H1 (cell line): ENCODE data around the gene CTNNA3. TPM values are rescaled to one million over a fixed set of nuclear protein-coding genes. Genes with fewer than 3 reads are reported as not detected.

Experiments used
- CTCF ChIA-PET: fragments of 300-600 bp; sonication (Branson Sonifier 250); formaldehyde crosslinking; loops from one replicate; lab custom pipeline; 2021; ENCODE audit not compliant: partially characterized antibody; lab: Charles Lee
- POLR2A ChIA-PET: fragments of 300-600 bp; sonication (Branson Sonifier 250); formaldehyde crosslinking; loops from one replicate; lab custom pipeline; 2021; ENCODE audit warnings: inconsistent platforms; ENCODE audit not compliant: partially characterized antibody; lab: Charles Lee
- DNase-seq, 2 experiments: peaks; one replicate each; pipeline versions ENCODE4 v3.0.0 to v3.0.0-alpha.2; 2010 to 2022; ENCODE audit warnings: low spot score in 2 of 2, low read depth in 1 of 2, mixed read lengths in 1 of 2
- FAIRE-seq: peaks from 2 replicates; lab custom pipeline; 2011; peaks lifted over from hg19 to GRCh38; lab: Jason Lieb, UNC
- H2AFZ ChIP-seq: 2 replicates; pipeline ENCODE4 v1.8.1; 2012; ENCODE audit warnings: low read length, inconsistent platforms
- H2AK5ac ChIP-seq: 2 replicates; pipeline ENCODE4 v1.6.1; 2013; ENCODE audit warnings: low read depth, low read length
- H2BK120ac ChIP-seq: replicated peaks from 2 replicates; pipeline ENCODE3; 2013; ENCODE audit warnings: low read depth, low read length, inconsistent platforms
- H2BK12ac ChIP-seq: 2 replicates; pipeline ENCODE4 v1.6.1; 2013; ENCODE audit warnings: low read depth, low read length
- H2BK15ac ChIP-seq: 2 replicates; pipeline ENCODE4 v1.6.1; 2013; ENCODE audit warnings: low read length
- H2BK20ac ChIP-seq: 2 replicates; pipeline ENCODE4 v1.6.1; 2013; ENCODE audit warnings: low read length
- H2BK5ac ChIP-seq: 2 replicates; pipeline ENCODE4 v1.6.1; 2013; ENCODE audit warnings: low read depth, low read length
- H3K14ac ChIP-seq: 2 replicates; pipeline ENCODE4 v1.6.1; 2013; ENCODE audit warnings: inconsistent platforms; ENCODE audit not compliant: insufficient read length
- H3K18ac ChIP-seq: 2 replicates; pipeline ENCODE4 v1.6.1; 2013; ENCODE audit warnings: low read length; ENCODE audit errors: extremely low read depth
- H3K23ac ChIP-seq: 2 replicates; pipeline ENCODE4 v1.6.1; 2013; ENCODE audit warnings: inconsistent platforms; ENCODE audit not compliant: insufficient read length
- H3K23me2 ChIP-seq: 2 replicates; pipeline ENCODE4 v1.6.1; 2013; ENCODE audit warnings: low read depth, low read length
- H3K27ac ChIP-seq: 2 replicates; pipeline ENCODE4 v1.6.1; 2011; ENCODE audit warnings: low read depth, low read length, inconsistent platforms
- H3K27me3 ChIP-seq, 4 experiments: replicated peaks in 1 of 4; 1 replicate in 1 of 4; 2 replicates in 3 of 4; pipeline versions ENCODE4 v1.6.1 to v1.8.1; 2011 to 2013; ENCODE audit warnings: low read length in 3 of 4, mild to moderate bottlenecking in 3 of 4, inconsistent platforms in 2 of 4, mixed read lengths in 2 of 4, moderate library complexity in 1 of 4; ENCODE audit not compliant: control insufficient read depth in 3 of 4, insufficient read depth in 3 of 4; ENCODE audit errors: extremely low read depth in 1 of 4
- H3K36me3 ChIP-seq, 4 experiments: 2 replicates each; pipeline versions ENCODE4 v1.6.1 to v1.8.1; 2011 to 2013; ENCODE audit warnings: mild to moderate bottlenecking in 4 of 4, low read length in 3 of 4, moderate library complexity in 2 of 4, control low read depth in 1 of 4, inconsistent platforms in 1 of 4; ENCODE audit not compliant: insufficient read depth in 4 of 4, control insufficient read depth in 2 of 4
- H3K4ac ChIP-seq: replicated peaks from 2 replicates; pipeline ENCODE3; 2013; ENCODE audit warnings: low read length, low read depth, mixed read lengths, inconsistent platforms; ENCODE audit not compliant: insufficient read length
- H3K4me1 ChIP-seq, 4 experiments: replicated peaks in 1 of 4; 1 replicate in 1 of 4; 2 replicates in 3 of 4; pipeline versions ENCODE4 v1.6.1 to v1.8.1; 2011 to 2013; ENCODE audit warnings: low read length in 3 of 4, inconsistent platforms in 2 of 4, mixed read lengths in 1 of 4; ENCODE audit not compliant: insufficient read depth in 4 of 4, control insufficient read depth in 3 of 4
- H3K4me2 ChIP-seq, 2 experiments: 2 replicates each; pipeline versions ENCODE4 v1.6.1 to v1.8.1; 2011 to 2013; ENCODE audit warnings: low read depth in 2 of 2, low read length in 2 of 2, control low read depth in 1 of 2, inconsistent platforms in 1 of 2, mild to moderate bottlenecking in 1 of 2; ENCODE audit not compliant: insufficient read depth in 1 of 2
- H3K4me3 ChIP-seq, 4 experiments: fragments of 200-600, 300-600 bp in 1 of 4; sonication (generic), shearing (Covaris generic), sonication (Bioruptor Twin) in 1 of 4; 2 replicates each; pipeline versions ENCODE4 v1.5.1 to v1.8.1; 2011 to 2016; ENCODE audit warnings: low read length in 4 of 4, low read depth in 3 of 4, control low read depth in 2 of 4, inconsistent platforms in 2 of 4, mild to moderate bottlenecking in 2 of 4, mixed read lengths in 1 of 4, moderate library complexity in 1 of 4; ENCODE audit not compliant: insufficient read depth in 2 of 4; ENCODE audit errors: extremely low read depth in 1 of 4
- H3K56ac ChIP-seq: replicated peaks from 2 replicates; pipeline ENCODE3; 2013; ENCODE audit warnings: low read depth, mild to moderate bottlenecking, mixed read lengths, low read length, inconsistent platforms; ENCODE audit not compliant: insufficient read length
- H3K79me1 ChIP-seq: 2 replicates; pipeline ENCODE4 v1.6.1; 2013; ENCODE audit warnings: low read depth, low read length, control low read depth
- H3K79me2 ChIP-seq, 2 experiments: 2 replicates each; pipeline versions ENCODE4 v1.6.1 to v1.8.1; 2012 to 2013; ENCODE audit warnings: low read length in 2 of 2, mild to moderate bottlenecking in 2 of 2, inconsistent platforms in 1 of 2; ENCODE audit not compliant: insufficient read depth in 2 of 2, control insufficient read depth in 1 of 2
- H3K9ac ChIP-seq, 4 experiments: replicated peaks in 1 of 4; 1 replicate in 1 of 4; 2 replicates in 3 of 4; pipeline versions ENCODE4 v1.6.1 to v1.8.1; 2011 to 2013; ENCODE audit warnings: low read depth in 3 of 4, low read length in 3 of 4, control low read depth in 2 of 4, mild to moderate bottlenecking in 2 of 4, moderate library complexity in 2 of 4, inconsistent platforms in 1 of 4; ENCODE audit errors: extremely low read depth in 1 of 4
- H3K9me3 ChIP-seq, 2 experiments: 2 replicates each; pipeline versions ENCODE4 v1.6.1 to v1.8.1; 2012 to 2013; ENCODE audit warnings: mild to moderate bottlenecking in 2 of 2, moderate library complexity in 2 of 2, control low read depth in 1 of 2, inconsistent platforms in 1 of 2, low read depth in 1 of 2, low read length in 1 of 2, mixed read lengths in 1 of 2; ENCODE audit not compliant: insufficient read depth in 2 of 2
- H4K20me1 ChIP-seq, 2 experiments: replicated peaks in 1 of 2; 2 replicates each; pipeline versions ENCODE3 to v1.8.1; 2011 to 2013; ENCODE audit warnings: inconsistent platforms in 2 of 2, low read length in 2 of 2, mild to moderate bottlenecking in 1 of 2; ENCODE audit not compliant: insufficient read depth in 2 of 2, control insufficient read depth in 1 of 2
- H4K5ac ChIP-seq: 2 replicates; pipeline ENCODE4 v1.6.1; 2013; ENCODE audit warnings: low read length, low read depth, mixed read lengths, inconsistent platforms; ENCODE audit not compliant: insufficient read length
- H4K8ac ChIP-seq: 2 replicates; pipeline ENCODE4 v1.8.0; 2013; ENCODE audit warnings: mild to moderate bottlenecking, moderate library complexity, low read length, inconsistent platforms; ENCODE audit not compliant: insufficient read depth; ENCODE audit errors: extremely low read depth
- H4K91ac ChIP-seq: replicated peaks from 2 replicates; pipeline ENCODE3; 2013; ENCODE audit warnings: low read length, mixed read lengths, inconsistent platforms; ENCODE audit not compliant: insufficient read length
- BCL11A ChIP-seq, 2 experiments: IDR thresholded peaks; one replicate each; pipeline ENCODE4 v1.6.1; 2011; ENCODE audit warnings: low read depth in 2 of 2, low read length in 2 of 2, mild to moderate bottlenecking in 2 of 2
- CBX8 ChIP-seq: fragments of 300-800, 300-1000 bp; sonication (generic); IDR thresholded peaks from 2 replicates; pipeline ENCODE4 v1.7.1; 2016; ENCODE audit warnings: low read depth, low read length, borderline replicate concordance
- CREB1 ChIP-seq: IDR thresholded peaks from 2 replicates; pipeline ENCODE4 v1.6.1; 2012; ENCODE audit warnings: inconsistent platforms
- CTBP2 ChIP-seq: IDR thresholded peaks from 2 replicates; pipeline ENCODE4 v1.7.0; 2011; ENCODE audit warnings: borderline replicate concordance, mild to moderate bottlenecking, moderate library complexity, mixed read lengths, low read length; ENCODE audit not compliant: insufficient read depth, insufficient read length
- EGR1 ChIP-seq: IDR thresholded peaks from 2 replicates; pipeline ENCODE4 v1.6.1; 2011; ENCODE audit warnings: low read depth, low read length, borderline replicate concordance
- HDAC6 ChIP-seq: IDR thresholded peaks from one replicate; pipeline ENCODE4 v1.7.1; 2012; ENCODE audit warnings: low read depth, mild to moderate bottlenecking, inconsistent platforms, low read length, moderate library complexity
- KDM4A ChIP-seq: IDR thresholded peaks from one replicate; pipeline ENCODE4 v1.7.1; 2012; ENCODE audit warnings: low read depth, mild to moderate bottlenecking, moderate library complexity, low read length, inconsistent platforms; ENCODE audit not compliant: severe bottlenecking
- KDM5A ChIP-seq: fragments of 200-600 bp; IDR thresholded peaks from 2 replicates; pipeline ENCODE4 v1.7.1; 2012; ENCODE audit warnings: mild to moderate bottlenecking, low read length, inconsistent platforms, mixed read lengths
- NRF1 ChIP-seq: IDR thresholded peaks from 2 replicates; pipeline ENCODE4 v1.6.1; 2011; ENCODE audit warnings: mild to moderate bottlenecking, low read depth, low read length, improper control_type of control experiment
- PHF8 ChIP-seq: fragments of 200-600 bp; sonication (generic); conservative IDR thresholded peaks from 2 replicates; pipeline ENCODE4 v1.7.1; 2012; ENCODE audit warnings: low read depth, mild to moderate bottlenecking, inconsistent platforms, low read length, moderate library complexity
- POLR2A ChIP-seq, 2 experiments: IDR thresholded peaks; 1 replicate in 1 of 2; 2 replicates in 1 of 2; pipeline ENCODE4 v1.6.1; 2011; ENCODE audit warnings: low read depth in 2 of 2, low read length in 2 of 2, mild to moderate bottlenecking in 2 of 2; ENCODE audit errors: control extremely low read depth in 1 of 2
- POLR2AphosphoS5 ChIP-seq: IDR thresholded peaks from 2 replicates; pipeline ENCODE4 v1.6.1; 2011; ENCODE audit warnings: low read depth, low read length
- SAP30 ChIP-seq: fragments of 300-600 bp; sonication (generic); IDR thresholded peaks from 2 replicates; pipeline ENCODE4 v1.7.1; 2012; ENCODE audit warnings: low read length, moderate library complexity, mild to moderate bottlenecking, inconsistent platforms; ENCODE audit not compliant: insufficient read depth, insufficient replicate concordance
- SRF ChIP-seq: IDR thresholded peaks from 2 replicates; pipeline ENCODE4 v1.6.1; 2011; ENCODE audit warnings: mild to moderate bottlenecking, low read depth, low read length, moderate library complexity
- polyA plus RNA-seq, 7 experiments: library from polyadenylated mRNA; depleted of rRNA in 3 of 7; stranded (reverse) in 5 of 7; unstranded in 2 of 7; fragments of >200 nt in 5 of 7; fragments of 200-250 nt in 2 of 7; gene quantifications; 1 replicate in 5 of 7; 2 replicates in 1 of 7; 4 replicates in 1 of 7; pipeline versions ENCODE4 v1.2.1 to v1.2.3, GENCODE V29; 2011 to 2013; ENCODE audit warnings: missing spikeins in 2 of 7, mixed read lengths in 2 of 7
- total RNA-seq: library from RNA; stranded (reverse); fragmentation: NEBNext Ultra II Directional; extraction: Animal tissue kit (Norgen Biotek cat#: 25700); gene quantifications from 2 replicates; pipeline ENCODE4 v1.2.1, GENCODE V29; 2021
- TF ChIP-seq, protein P1 (sequence below), 3 experiments: IDR thresholded peaks; 1 replicate in 2 of 3; 2 replicates in 1 of 3; pipeline versions ENCODE4 v1.5.1 to v1.6.1; 2011; ENCODE audit warnings: low read length in 3 of 3, mild to moderate bottlenecking in 3 of 3, inconsistent platforms in 2 of 3, low read depth in 1 of 3, moderate library complexity in 1 of 3; ENCODE audit not compliant: insufficient read depth in 1 of 3; ENCODE audit errors: control extremely low read depth in 1 of 3

CTNNA3 gene
- total and polyA plus RNA-seq, 2 of the 8 experiments (the other 6 are each of a cell fraction or from before 2014, with no cell fraction given) = 1.3 to 1.5 TPM

DNA sequence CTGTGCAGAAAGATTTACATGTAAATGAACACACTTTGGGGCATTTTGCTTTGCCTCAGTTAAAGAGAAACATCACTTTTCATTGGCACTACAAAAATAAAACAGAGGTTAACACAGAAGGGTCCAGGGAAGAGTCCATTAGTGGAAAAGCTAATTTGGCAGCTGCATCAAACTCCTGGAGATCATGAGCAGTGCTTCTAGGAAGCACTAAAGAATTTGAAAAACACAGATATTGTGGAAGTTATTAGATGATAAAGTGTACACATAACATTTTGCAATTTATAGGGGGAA, 608.9 kb downstream of the CTNNA3 start:
- Histone ChIP-seq H3K27me3 (no peaks in the 10 kb centered on the region), H3K4me3 (no peak overlapping the region), H3K4me2 (no peak overlapping the region), H3K4me1 (no peaks in the 10 kb centered on the region), H3K79me1 (no peaks in the 10 kb centered on the region), H4K5ac (no peak overlapping the region), H3K23ac (no peak overlapping the region), H3K4ac (no peak overlapping the region), H4K91ac (no peak overlapping the region), H3K18ac (no peak overlapping the region), H4K8ac (no peak overlapping the region), H3K56ac (no peak overlapping the region), H4K20me1 (no peaks in the 10 kb centered on the region), H3K14ac (no peak overlapping the region), H2BK20ac (no peak overlapping the region), H3K9me3 (no peaks in the 10 kb centered on the region), H2AK5ac (no peak overlapping the region), H2BK120ac (no peak overlapping the region), H2BK5ac (no peak overlapping the region), H3K23me2 (no peaks in the 10 kb centered on the region), H2BK12ac (no peak overlapping the region), H3K79me2 (no peaks in the 10 kb centered on the region), H3K27ac (no peak overlapping the region), H3K36me3 (no peaks in the 10 kb centered on the region), H3K9ac (no peak overlapping the region), H2BK15ac (no peak overlapping the region), H2AFZ (no peak overlapping the region)
- POLR2A ChIA-PET = no interaction called here
- TF ChIP-seq CBX8 (no peak), POLR2AphosphoS5 (no peak), SAP30 (no peak), PHF8 (no peak), HDAC6 (no peak), KDM5A (no peak), CREB1 (no peak), BCL11A (IDR thresholded peaks at IDR 0.05; ENCODE audit: low read depth in 2 of 2, low read length in 2 of 2) (no peak), POLR2A (IDR thresholded peaks at IDR 0.05; ENCODE audit: control extremely low read depth in 1 of 2, low read depth in 2 of 2, low read length in 2 of 2) (no peak), KDM4A (no peak), EGR1 (no peak), CTBP2 (no peak), NRF1 (no peak), SRF (no peak)
- TF ChIP-seq, protein P1, sequence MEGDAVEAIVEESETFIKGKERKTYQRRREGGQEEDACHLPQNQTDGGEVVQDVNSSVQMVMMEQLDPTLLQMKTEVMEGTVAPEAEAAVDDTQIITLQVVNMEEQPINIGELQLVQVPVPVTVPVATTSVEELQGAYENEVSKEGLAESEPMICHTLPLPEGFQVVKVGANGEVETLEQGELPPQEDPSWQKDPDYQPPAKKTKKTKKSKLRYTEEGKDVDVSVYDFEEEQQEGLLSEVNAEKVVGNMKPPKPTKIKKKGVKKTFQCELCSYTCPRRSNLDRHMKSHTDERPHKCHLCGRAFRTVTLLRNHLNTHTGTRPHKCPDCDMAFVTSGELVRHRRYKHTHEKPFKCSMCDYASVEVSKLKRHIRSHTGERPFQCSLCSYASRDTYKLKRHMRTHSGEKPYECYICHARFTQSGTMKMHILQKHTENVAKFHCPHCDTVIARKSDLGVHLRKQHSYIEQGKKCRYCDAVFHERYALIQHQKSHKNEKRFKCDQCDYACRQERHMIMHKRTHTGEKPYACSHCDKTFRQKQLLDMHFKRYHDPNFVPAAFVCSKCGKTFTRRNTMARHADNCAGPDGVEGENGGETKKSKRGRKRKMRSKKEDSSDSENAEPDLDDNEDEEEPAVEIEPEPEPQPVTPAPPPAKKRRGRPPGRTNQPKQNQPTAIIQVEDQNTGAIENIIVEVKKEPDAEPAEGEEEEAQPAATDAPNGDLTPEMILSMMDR (IDR thresholded peaks at IDR 0.05; ENCODE audit: control extremely low read depth in 1 of 3, insufficient read depth in 1 of 3, low read depth in 1 of 3, low read length in 3 of 3) = no peak
- no peak for DNase-seq
- FAIRE-seq = no peak
- CTCF ChIA-PET = no interaction called here
